Choroid plexus epithelial cell (primary cell): ENCODE results near the gene PRPS1.
"Not testable (repeated sequence)": the region's sequence is repeated elsewhere in the genome, so short reads cannot be mapped to it uniquely, and the experiment has no call there.

ENCODE experiments used
- DNase-seq: peaks from one replicate; pipeline ENCODE4 v3.0.0-alpha.2; 2010; ENCODE audit warnings: low read depth
- H3K4me3 ChIP-seq: 2 replicates; pipeline ENCODE4 v1.5.1; 2011; ENCODE audit warnings: low read depth, mild to moderate bottlenecking, control low read depth, low read length, moderate library complexity
- TF ChIP-seq, protein P1 (sequence below): conservative IDR thresholded peaks from 2 replicates; pipeline ENCODE4 v1.5.1; 2011; ENCODE audit warnings: low read depth, mild to moderate bottlenecking, control low read depth, inconsistent platforms, low read length, moderate library complexity

The PRPS1 gene

DNA sequence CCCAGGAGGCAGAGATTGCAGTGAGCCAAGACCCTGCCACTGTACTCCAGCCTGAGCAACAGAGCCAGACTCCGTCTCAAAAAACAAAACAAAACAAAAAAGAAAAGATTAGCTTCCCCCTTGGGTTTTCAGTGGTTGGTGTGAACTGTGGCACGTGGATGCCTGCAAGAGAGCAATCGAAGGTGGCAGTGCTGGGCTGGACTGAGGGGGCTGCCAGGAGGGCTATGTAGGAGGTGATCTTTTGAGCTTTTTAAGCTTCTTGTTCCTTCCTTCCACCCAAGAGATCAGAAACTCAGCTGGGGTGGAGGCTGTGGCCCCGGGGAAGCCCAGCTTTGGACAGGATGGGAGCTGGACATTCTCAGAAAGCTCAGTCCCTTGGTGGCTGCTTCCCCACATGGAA lies 49.6 kb downstream of the PRPS1 start:
- no peak for DNase-seq
- TF ChIP-seq, protein P1, sequence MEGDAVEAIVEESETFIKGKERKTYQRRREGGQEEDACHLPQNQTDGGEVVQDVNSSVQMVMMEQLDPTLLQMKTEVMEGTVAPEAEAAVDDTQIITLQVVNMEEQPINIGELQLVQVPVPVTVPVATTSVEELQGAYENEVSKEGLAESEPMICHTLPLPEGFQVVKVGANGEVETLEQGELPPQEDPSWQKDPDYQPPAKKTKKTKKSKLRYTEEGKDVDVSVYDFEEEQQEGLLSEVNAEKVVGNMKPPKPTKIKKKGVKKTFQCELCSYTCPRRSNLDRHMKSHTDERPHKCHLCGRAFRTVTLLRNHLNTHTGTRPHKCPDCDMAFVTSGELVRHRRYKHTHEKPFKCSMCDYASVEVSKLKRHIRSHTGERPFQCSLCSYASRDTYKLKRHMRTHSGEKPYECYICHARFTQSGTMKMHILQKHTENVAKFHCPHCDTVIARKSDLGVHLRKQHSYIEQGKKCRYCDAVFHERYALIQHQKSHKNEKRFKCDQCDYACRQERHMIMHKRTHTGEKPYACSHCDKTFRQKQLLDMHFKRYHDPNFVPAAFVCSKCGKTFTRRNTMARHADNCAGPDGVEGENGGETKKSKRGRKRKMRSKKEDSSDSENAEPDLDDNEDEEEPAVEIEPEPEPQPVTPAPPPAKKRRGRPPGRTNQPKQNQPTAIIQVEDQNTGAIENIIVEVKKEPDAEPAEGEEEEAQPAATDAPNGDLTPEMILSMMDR = no peak
- no peak overlapping the region for H3K4me3 ChIP-seq

DNA sequence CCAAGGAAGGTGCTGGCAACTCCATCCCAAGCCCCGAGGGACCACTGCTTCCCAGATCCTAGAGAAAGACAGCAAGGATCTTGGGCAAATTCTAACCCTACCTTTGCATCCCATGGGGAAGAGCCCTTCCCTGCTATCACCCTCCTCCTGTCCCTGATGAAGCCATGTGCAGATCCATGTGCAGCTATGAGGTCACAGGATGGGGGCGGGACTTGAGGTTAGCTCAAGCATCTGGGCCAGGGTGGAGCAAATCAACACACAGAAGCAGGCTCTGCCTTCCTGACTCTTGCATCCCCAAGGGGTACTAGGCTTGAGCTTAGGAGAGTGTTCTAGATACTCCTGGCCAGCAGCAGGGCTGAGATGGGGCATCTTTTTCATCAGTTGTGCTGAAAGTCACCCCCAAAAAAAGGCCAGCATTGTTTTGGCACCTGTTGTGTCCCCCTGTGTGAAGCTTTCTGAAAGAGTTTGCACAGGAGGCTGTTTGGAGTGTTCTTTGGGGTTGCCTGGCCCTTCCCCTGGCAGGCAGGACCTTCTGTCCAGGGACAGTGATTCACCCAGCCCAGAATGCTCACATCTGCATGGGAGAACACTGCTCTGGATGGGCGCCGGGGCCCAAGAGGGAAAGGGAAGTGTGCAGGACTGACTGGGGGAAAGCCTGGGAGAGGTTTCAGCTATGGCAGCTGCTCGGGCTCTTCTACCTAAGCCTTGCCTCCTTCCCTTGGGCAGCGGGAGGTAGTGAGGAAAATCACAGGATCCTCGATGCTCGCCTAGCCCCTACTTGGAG lies 50.8 kb downstream of the PRPS1 start:
- DNase-seq = peak; percentile 91
- TF ChIP-seq, protein P1 = no peak
- H3K4me3 ChIP-seq = no peak overlapping the region

DNA sequence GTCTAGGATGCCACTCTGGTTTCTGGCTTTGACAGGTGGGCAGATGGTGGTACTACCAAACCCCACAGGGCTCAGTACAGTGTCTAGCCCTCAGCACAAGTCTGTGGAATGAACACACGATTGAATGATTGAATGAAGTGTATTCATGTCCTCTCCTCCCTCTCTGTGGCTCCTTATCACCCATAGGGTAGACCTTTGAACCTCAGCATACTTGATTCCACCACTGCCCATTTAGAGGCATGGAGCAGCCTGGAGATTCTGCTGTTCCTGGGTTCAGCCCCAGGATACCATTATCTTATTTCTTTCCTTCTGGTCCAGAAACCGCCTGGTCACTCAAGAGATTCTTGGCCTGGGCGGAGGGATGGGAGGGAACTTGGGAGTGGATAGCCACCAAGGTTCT lies 53.9 kb downstream of the PRPS1 start:
- H3K4me3 ChIP-seq = no peak overlapping the region
- DNase-seq = no peak
- TF ChIP-seq, protein P1 = no peak

DNA sequence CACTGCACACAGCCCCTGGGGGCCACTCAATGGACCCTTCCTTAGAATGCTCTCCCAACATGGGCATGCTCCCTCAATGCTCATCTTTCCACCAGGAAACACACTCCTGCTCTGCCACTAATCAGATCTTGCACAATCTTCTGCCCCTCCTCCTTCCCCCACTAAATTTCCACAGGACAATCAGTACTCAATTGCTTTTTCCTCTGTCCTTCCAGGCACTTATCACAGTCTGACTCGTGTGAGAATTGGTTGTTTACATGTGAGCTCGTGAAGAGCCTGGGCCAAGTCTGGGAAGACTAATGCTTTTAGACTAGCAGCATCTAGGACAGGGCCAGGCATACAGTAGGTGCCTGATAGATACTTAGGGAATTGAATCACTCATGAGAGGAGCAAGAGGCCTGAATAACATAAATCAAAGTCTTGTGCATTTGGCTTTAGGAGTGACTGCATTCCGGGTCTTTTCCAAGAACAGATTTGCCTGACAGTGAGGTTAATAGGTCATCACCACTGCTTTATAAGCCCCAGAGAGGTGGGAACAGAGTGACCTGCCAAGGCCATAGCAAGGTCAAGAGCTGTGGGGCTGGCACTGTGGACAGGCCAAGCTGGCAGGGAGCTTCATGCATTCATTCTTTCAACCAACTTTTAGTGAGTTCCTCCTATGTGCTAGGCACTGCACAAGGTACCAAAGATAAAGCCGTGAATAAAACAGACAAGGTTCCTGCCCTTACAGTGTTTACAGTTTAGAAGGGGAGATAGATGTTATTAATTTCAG lies 55.0 kb downstream of the PRPS1 start:
- no peak overlapping the region for H3K4me3 ChIP-seq
- DNase-seq = peak; percentile 56
- TF ChIP-seq, protein P1 = no peak

DNA sequence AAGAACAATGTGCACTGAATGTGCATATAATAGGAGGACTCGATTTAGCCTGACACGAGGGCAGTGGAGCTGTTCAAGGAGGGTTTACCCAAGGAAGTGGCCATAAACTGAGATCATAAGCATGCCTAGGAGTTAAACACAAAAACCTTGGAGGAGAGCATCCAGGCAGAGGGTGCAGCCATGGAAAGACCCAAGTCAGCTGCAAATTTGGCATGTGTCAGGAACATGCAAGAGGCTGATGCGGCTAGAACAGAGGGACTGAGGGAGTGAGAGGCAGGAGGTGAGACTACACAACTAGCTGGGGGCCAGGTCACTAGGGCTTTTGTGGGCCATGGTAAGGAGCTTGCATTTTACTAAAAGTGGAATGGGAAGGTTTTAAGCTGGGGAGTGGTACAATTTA lies 55.6 kb downstream of the PRPS1 start:
- TF ChIP-seq, protein P1 = no peak
- H3K4me3 ChIP-seq = no peak overlapping the region

DNA sequence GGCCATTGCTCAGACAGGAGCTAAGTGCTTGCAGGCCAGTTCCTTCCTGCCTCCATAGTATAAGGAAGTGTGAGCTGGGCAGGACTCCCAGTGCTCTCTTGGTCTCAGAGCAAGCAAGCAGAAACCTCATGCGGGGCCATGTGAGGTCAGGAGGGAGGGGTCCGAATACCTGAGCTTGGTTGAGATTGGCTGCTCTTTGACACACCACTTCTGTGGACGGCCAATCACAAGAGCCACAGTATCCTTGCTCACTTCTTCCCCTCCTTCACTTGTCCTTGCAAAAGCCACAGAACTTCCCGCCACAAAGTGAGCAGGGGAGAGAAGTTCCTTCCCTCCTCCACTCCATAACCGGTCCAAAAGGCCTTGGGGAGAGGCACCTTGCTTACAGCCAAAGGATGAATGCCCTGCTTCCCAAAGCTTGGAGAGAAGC lies 56.7 kb downstream of the PRPS1 start:
- TF ChIP-seq, protein P1 = no peak
- no peak overlapping the region for H3K4me3 ChIP-seq
- DNase-seq = peak; percentile 86

More for the DNA sequence above, 55.6 kb downstream of the PRPS1 start:
- no peak for DNase-seq

DNA sequence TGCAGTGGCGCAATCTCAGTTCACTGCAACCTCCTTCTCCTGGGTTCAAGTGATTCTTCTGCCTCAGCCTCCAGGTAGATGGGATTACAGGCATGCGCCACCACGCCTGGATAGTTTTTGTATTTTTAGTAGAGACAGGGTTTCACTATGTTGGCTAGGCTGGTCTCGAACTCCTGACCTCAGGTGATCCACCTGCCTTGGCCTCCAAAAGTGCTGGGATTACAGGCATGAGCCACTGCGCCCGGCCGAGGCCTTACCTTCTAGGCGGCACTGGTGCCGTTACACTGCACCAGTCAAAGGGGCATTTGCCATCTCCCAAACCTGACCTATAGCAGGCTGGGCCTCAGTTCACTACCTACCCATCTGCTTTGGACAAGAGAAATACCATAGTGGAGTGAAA lies 57.3 kb downstream of the PRPS1 start:
- not testable (repeated sequence) for H3K4me3 ChIP-seq, DNase-seq
